ENCODE measurements around the gene CARD8. TPM values are rescaled to one million over a fixed set of nuclear protein-coding genes. Genes with fewer than 3 reads are reported as not detected.

CARD8 gene
- total RNA-seq, 1 donor from 2014 or later: 103 TPM

DNA sequence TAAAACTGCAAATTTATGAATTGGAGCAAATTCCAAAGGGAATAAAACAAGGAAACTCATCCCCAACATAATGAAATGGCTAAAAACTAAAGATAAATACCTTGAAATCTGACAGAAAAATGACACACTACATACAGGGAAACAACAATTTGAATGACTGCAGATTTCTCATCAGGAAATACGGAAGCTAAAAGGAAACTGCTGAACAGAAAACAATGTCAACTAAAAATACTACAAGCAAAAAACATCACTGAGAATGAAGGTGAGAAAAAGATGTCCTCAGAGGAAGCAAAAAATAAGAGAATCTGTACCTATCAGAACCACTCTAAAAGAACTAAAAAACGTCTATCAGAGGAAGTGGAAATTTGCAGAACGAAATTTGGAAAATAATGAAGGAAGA, 45.7 kb downstream of the CARD8 start:
- peak; percentile 40 for DNase-seq (ENCODE audit: low read depth, low spot score)

DNA sequence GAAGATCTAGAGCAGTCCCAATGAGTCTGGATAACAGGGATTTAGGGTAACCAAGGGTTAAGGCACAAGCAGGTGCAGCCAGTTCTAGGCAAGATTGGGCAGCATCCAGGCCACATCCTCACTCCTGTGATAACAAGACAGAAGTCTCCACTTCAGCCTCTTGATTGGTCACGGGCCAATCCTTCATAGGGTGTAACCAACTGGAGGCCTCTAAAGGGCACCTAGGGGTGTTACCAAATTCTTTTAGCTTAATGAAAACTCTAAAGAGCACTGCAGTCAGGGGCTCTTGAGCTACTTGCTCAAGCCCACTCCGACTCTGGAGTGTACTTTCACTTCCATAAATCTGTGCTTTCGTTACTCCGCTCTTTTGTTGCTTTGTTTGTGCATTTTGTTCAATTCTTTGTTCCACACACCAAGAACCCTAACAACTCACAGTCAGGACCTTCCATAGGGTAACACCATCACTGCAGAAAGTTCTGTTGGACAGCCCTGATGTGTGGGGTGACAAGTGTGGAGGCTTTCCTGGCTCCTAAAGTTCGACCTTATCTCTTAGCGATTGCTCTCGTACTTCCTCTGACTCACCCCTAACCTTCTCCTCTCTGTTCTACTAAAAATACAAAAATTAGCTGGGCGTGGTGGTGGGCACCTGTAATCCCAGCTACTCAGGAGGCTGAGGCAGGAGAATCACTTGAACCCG, 49.2 kb downstream of the CARD8 start:
- no peak for DNase-seq (ENCODE audit: low read depth, low spot score)

DNA sequence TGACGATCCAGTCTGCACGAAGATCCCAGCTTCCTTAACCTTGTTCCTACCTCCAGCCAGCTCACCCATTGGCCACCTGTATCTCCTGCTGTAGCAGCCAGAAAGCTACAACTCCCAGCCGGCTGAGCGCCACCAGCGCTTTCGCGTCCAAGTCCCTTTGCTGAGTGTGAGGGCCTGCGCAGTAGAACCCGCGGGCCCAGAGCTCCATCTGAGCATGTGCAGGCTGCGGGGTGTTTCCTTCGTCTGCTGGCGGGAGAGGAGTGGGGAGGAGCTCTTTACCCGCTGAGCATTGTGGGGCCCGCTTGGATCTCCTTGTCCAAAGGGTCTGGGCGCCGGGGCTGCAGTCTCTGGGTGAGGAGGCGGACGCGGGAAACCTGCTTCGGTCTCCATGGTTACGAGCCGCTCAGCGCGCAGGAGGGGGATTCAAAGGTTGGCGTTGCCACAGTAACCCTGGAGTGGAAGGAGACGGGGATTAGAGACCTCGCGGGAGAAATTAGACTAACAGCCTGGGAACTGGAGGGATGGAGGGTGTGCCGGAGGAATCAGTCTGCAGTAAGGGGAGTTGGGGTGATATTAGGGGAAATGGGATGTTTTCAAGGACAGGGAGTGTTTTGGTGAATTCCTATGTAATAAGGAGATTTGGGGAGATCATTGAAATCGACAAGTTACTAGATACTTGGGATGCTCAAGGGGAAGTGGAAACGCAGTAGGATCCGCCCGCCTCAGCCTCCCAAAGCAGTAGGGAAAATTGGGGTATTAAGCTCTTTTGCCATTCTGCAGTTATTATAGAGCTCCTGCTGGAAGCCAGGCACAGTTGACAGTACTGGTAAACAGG, 51.7 kb downstream of the CARD8 start:
- DNase-seq (ENCODE audit: low read depth, low spot score): peak; percentile 89

- no peak for DNase-seq (ENCODE audit: low read depth, low spot score)
These were observed 52.4 kb downstream of the CARD8 start for GRCh38 chr19:48203222-48203793.

GRCh38 chr19:48196933-48197665, 58.6 kb downstream of the CARD8 start:
- DNase-seq (ENCODE audit: low read depth, low spot score): no peak

GRCh38 chr19:48196321-48196763, 59.4 kb downstream of the CARD8 start:
- DNase-seq (ENCODE audit: low read depth, low spot score): no peak

- DNase-seq (ENCODE audit: low read depth, low spot score): no peak
These were observed 60.6 kb downstream of the CARD8 start for GRCh38 chr19:48194844-48195830.

- DNase-seq (ENCODE audit: low read depth, low spot score): no peak
These were observed 61.5 kb downstream of the CARD8 start for GRCh38 chr19:48194041-48194843.

DNA sequence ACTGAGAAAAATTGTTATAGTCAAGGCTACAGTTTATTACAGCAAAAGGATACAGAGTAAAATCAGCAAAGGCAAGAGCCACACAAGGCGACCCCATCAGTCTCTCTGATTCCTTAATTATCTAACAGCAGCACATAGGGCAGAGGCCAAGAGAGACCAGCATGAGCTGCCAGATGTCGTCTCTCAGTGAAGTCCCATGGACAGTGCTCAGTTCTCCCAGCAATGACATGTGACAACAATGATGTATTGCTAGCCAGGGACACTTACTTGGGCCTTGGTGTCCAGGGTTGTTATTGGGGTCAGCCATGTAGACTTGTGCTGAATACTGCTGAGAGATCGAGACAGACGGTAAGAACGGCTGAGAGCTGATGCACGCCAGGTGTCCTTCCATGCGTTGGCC, 63.0 kb downstream of the CARD8 start:
- DNase-seq (ENCODE audit: low read depth, low spot score): no peak

- DNase-seq (ENCODE audit: low read depth, low spot score): no peak
These were observed 64.8 kb downstream of the CARD8 start for GRCh38 chr19:48190885-48191284.

DNA sequence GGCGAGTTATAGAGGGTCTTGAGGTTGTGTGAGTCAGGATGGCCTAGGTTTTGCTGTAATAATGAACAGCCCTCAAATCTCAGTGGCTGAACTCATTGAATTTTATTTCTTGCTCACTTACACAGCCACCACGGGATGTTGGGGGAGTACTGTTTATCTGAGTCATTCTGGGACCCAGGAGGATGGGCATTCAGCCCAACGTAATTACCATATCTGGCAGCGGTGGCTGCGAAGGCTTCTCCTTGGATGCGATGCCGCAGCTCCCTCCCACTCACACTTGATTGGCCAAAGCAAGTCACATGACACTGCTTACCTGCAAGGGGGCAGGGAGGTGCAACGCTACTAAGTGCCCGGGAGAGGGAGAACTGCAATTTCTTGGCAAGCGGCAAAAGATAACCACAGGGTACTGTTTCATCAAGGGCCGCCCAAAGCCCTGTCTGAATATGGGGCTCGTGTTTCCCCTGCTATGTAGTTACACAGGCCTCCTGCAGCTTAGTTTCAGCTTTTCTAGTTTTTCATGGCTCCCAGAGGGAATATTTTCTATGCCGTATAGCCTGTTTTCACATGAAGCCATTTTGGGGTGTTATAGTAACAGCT, 65.3 kb downstream of the CARD8 start:
- no peak for DNase-seq (ENCODE audit: low read depth, low spot score)

DNA sequence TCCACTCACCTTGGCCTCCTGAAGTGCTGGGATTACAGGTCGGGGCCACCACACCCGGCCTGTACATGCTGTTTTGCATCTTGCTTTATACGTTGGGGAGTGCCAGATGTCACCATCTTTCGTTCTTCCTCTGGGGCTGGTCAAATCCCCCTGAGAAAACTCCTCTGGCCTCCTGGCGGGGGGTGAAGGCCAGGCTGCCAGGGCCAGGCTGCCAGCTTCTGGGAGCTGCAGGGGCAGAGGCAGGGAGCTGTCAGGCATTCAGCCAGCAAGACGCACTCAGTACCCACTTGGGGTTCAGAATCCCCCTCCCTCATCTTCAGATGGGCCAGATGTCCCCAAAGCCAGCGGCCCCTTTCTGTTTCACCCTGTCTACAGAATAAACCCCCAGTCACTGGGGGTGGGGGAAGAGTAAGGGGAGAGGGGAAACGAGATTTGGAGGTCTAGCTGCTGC, 69.1 kb downstream of the CARD8 start:
- no peak for DNase-seq (ENCODE audit: low read depth, low spot score)

- no peak for DNase-seq (ENCODE audit: low read depth, low spot score)
These were observed 69.7 kb downstream of the CARD8 start for GRCh38 chr19:48186015-48186414.

GRCh38 chr19:48183356-48183755, 72.4 kb downstream of the CARD8 start:
- DNase-seq (ENCODE audit: low read depth, low spot score): no peak

DNA sequence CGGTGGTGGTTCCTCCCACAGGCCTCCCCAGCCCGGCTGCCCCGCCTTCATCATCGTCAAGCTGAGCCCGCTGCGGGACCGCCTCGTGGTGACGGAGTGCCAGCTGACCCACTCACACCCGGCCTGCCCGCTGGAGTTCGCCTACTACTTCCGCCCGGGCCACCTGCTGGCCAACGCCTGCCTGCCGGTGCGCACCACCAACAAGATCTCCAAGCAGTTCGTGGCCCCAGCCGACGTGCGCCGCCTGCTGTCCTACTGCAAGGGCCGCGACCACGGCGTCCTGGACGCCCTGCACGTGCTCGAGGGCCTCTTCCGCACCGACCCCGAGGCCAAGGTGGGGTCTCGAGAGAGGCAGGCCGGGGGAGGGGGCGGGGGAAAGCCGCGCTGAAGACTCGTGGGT, 73.3 kb downstream of the CARD8 start:
- no peak for DNase-seq (ENCODE audit: low read depth, low spot score)

- no peak for DNase-seq (ENCODE audit: low read depth, low spot score)
These were observed 74.2 kb downstream of the CARD8 start for GRCh38 chr19:48181505-48181904.

DNA sequence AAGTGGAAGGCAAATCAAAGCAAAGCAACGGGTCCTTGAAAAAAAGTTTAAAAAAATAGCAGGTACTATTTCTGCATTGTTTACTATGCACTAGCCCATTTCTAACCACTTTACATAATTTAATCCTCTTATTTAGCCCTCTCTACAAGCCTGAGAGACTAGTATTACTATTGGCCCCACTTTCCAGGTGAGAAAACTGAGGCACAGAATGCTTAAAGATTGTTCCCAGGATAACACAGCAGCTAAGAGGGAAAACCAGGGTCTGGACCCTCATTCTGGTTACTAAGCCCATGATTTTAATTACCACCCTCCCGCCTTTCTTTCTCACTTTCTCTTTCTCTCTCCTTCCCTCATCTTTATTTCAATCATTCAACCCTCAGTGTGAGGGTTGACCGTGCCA, 79.5 kb downstream of the CARD8 start:
- DNase-seq (ENCODE audit: low read depth, low spot score): no peak

- DNase-seq (ENCODE audit: low read depth, low spot score): no peak
These were observed 80.1 kb downstream of the CARD8 start for GRCh38 chr19:48175578-48175977.

- no peak for DNase-seq (ENCODE audit: low read depth, low spot score)
These were observed 81.2 kb downstream of the CARD8 start for GRCh38 chr19:48174445-48175030.
